Left lung (tissue), 10 donors: Measurements from ENCODE around the gene UGT3A2. TPM values are rescaled to one million over a fixed set of nuclear protein-coding genes. Genes with fewer than 3 reads are reported as not detected.

Source experiments
- ATAC-seq: fragments of 200-7000 bp; cut with Tn5 transposase; one replicate; pipeline ENCODE4 v1.9.1; 2020; ENCODE audit warnings: moderate library complexity
- DNase-seq, 4 donors: peaks; one replicate each; pipeline ENCODE4 v3.0.0-alpha.2; 2013 to 2020
- H3K27ac ChIP-seq, 2 donors: fragments of 200-600 bp; sonication (generic) in 1 of 2; one replicate each; pipeline versions ENCODE4 v1.5.0 to v1.8.0; 2020 to 2021
- H3K27me3 ChIP-seq, 2 donors: fragments of 200-600 bp; sonication (generic) in 1 of 2; one replicate each; pipeline versions ENCODE4 v1.5.0 to v1.8.0; 2020 to 2021
- H3K36me3 ChIP-seq, 2 donors: fragments of 200-600 bp; sonication (generic) in 1 of 2; one replicate each; pipeline versions ENCODE4 v1.5.0 to v1.8.0; 2020 to 2021
- H3K4me1 ChIP-seq, 2 donors: fragments of 200-600 bp; one replicate each; pipeline ENCODE4 v1.8.0; 2021
- H3K4me3 ChIP-seq, 2 donors: fragments of 200-600 bp; sonication (generic) in 1 of 2; one replicate each; pipeline versions ENCODE4 v1.5.0 to v1.8.0; 2020 to 2021; ENCODE audit warnings: mild to moderate bottlenecking in 1 of 2
- H3K9me3 ChIP-seq, 2 donors: fragments of 200-600 bp; sonication (generic) in 1 of 2; one replicate each; pipeline versions ENCODE4 v1.5.0 to v1.8.0; 2020 to 2021
- CTCF ChIP-seq, 2 donors: fragments of 200-600 bp; sonication (generic) in 1 of 2; IDR thresholded peaks; one replicate each; pipeline versions ENCODE4 v1.5.0 to v1.8.0; 2021; ENCODE audit warnings: antibody characterized with exemption in 2 of 2
- intact Hi-C, 2 donors: fragments of 100-400 bp; cut with DNase I; formaldehyde crosslinking; loops; one replicate each; pipeline versions ENCODE4 v1.11.2 to v1.14.2; 2022
- polyA plus RNA-seq, 6 donors: library from polyadenylated mRNA; unstranded; fragments of 120-200 nt; gene quantifications; one replicate each; pipeline ENCODE4 v1.2.1, GENCODE V29; 2013; ENCODE audit not compliant: insufficient read length in 6 of 6
- total RNA-seq, 2 donors: library from RNA; stranded (reverse); fragmentation: NEBNext Ultra II Directional; extraction: Animal tissue kit (Norgen Biotek cat#: 25700); gene quantifications; one replicate each; pipeline ENCODE4 v1.2.1, GENCODE V29; 2021
- donor health status: DM: no; HTN: yes; CAD: no.
- donor health status: DM: no; HTN: no; CAD: no.

Gene UGT3A2
- total and polyA plus RNA-seq, 8 donors: 0.09 to 0.31 (median 0.24) TPM; not detected in 1

- no peak overlapping the region for H3K4me3 ChIP-seq
- TF ChIP-seq CTCF (IDR thresholded peaks at IDR 0.05): no peak
- no peaks in the 10 kb centered on the region for H3K9me3 ChIP-seq
- H3K27me3 ChIP-seq: no peaks in the 10 kb centered on the region
- no peaks in the 10 kb centered on the region for H3K36me3 ChIP-seq
- no peak for DNase-seq
- H3K4me1 ChIP-seq: no peaks in the 10 kb centered on the region
- ATAC-seq: no peak
- intact Hi-C loops: no loop called here
- H3K27ac ChIP-seq: no peak overlapping the region
Measured at GRCh38 chr5:36033486-36033885, 33.2 kb downstream of the UGT3A2 start.

- no peak overlapping the region for H3K27ac ChIP-seq
- no peak for TF ChIP-seq CTCF (IDR thresholded peaks at IDR 0.05)
- no peaks in the 10 kb centered on the region for H3K4me1 ChIP-seq
- no peak overlapping the region for H3K4me3 ChIP-seq
- H3K36me3 ChIP-seq: no peaks in the 10 kb centered on the region
- ATAC-seq (no peak), DNase-seq (no peak)
- H3K27me3 ChIP-seq: no peaks in the 10 kb centered on the region
- H3K9me3 ChIP-seq: no peaks in the 10 kb centered on the region
- intact Hi-C loops: no loop called here
Measured at GRCh38 chr5:36033047-36033446, 33.6 kb downstream of the UGT3A2 start.

- intact Hi-C loops: no loop called here
- H3K27ac ChIP-seq: no peak overlapping the region
- H3K4me1 ChIP-seq: no peaks in the 10 kb centered on the region
- DNase-seq (no peak), ATAC-seq (no peak)
- no peaks in the 10 kb centered on the region for H3K36me3 ChIP-seq
- H3K9me3 ChIP-seq: no peaks in the 10 kb centered on the region
- TF ChIP-seq CTCF (IDR thresholded peaks at IDR 0.05): no peak
- H3K27me3 ChIP-seq: no peaks in the 10 kb centered on the region
- H3K4me3 ChIP-seq: no peak overlapping the region
Measured at GRCh38 chr5:36031223-36031622, 35.5 kb downstream of the UGT3A2 start.

- TF ChIP-seq CTCF (IDR thresholded peaks at IDR 0.05): no peak
- Histone ChIP-seq H3K9me3 (no peaks in the 10 kb centered on the region), H3K4me3 (no peak overlapping the region), H3K27me3 (no peaks in the 10 kb centered on the region), H3K36me3 (no peaks in the 10 kb centered on the region), H3K4me1 (no peaks in the 10 kb centered on the region), H3K27ac (no peak overlapping the region)
- intact Hi-C loops: no loop called here
- ATAC-seq (no peak), DNase-seq (no peak)
Measured at GRCh38 chr5:36029914-36030313, 36.8 kb downstream of the UGT3A2 start.

- no peak for TF ChIP-seq CTCF (IDR thresholded peaks at IDR 0.05)
- Histone ChIP-seq H3K4me1 (no peaks in the 10 kb centered on the region), H3K27me3 (no peaks in the 10 kb centered on the region), H3K9me3 (no peaks in the 10 kb centered on the region), H3K4me3 (no peak overlapping the region), H3K36me3 (no peaks in the 10 kb centered on the region), H3K27ac (no peak overlapping the region)
- no peak for ATAC-seq
- DNase-seq: peak in 1 of 4 donors; percentile 43
- intact Hi-C loops: no loop called here
Measured at GRCh38 chr5:36028816-36029465, 37.7 kb downstream of the UGT3A2 start.
